Activated CD4-positive, alpha-beta T cell treated with anti-CD3 and anti-CD28 coated beads, Interleukin-2, amount 50 U/mL, for 4 hours (primary cell): Measurements from ENCODE around the gene MYH1.

ENCODE experiments used
- DNase-seq, 2 experiments: peaks; one replicate each; pipeline ENCODE4 v3.0.0-alpha.2; 2020

MYH1 gene

GRCh38 chr17:10477701-10478100, 40.6 kb downstream of the MYH1 start:
- no peak for DNase-seq

GRCh38 chr17:10474536-10474935, 43.8 kb downstream of the MYH1 start:
- DNase-seq = no peak

DNA sequence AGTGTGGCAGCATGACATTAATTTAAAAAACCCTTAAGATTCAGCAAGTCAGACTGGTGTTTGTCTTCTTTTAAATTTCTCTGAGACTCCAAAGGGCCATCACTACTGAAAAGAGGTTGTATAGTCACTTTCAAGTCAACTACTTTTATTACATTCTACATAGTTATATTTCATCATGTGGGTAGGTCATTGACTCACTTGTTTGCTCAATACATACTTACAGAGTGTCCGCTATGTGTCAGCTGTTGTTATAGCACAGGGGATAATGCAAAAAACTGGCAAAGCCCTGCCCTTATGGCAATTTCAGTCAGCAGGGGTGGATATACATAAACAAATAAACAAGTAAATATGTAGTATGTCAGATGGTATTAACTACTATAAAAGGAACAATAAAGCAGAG, 46.5 kb downstream of the MYH1 start:
- DNase-seq = no peak

GRCh38 chr17:10469459-10469858, 48.9 kb downstream of the MYH1 start, which contains the start of gene MYH4:
Gene MYH4 (minus strand): TSS chr17:10469559. CDS start chr17:10466745, 2,814 bp downstream.
- DNase-seq = no peak

GRCh38 chr17:10463402-10463801, 54.9 kb downstream of the MYH1 start:
- no peak for DNase-seq

GRCh38 chr17:10460062-10460461, 58.3 kb downstream of the MYH1 start:
- DNase-seq = no peak

- DNase-seq = no peak
Observed at GRCh38 chr17:10458701-10459100, 59.6 kb downstream of the MYH1 start.

- no peak for DNase-seq
Observed at GRCh38 chr17:10457952-10458351, 60.4 kb downstream of the MYH1 start.

GRCh38 chr17:10447026-10447931, 71.1 kb downstream of the MYH1 start:
- DNase-seq = no peak
